Activated CD8-positive, alpha-beta memory T cell treated with anti-CD3 and anti-CD28 coated beads, Interleukin-2, amount 50 U/mL, for 24 hours (primary cell): ENCODE measurements around the gene ZCCHC2.

Experiments used
- DNase-seq: peaks from one replicate; pipeline ENCODE4 v3.0.0-alpha.2; 2020; ENCODE audit errors: extremely low read depth

Gene ZCCHC2

DNA sequence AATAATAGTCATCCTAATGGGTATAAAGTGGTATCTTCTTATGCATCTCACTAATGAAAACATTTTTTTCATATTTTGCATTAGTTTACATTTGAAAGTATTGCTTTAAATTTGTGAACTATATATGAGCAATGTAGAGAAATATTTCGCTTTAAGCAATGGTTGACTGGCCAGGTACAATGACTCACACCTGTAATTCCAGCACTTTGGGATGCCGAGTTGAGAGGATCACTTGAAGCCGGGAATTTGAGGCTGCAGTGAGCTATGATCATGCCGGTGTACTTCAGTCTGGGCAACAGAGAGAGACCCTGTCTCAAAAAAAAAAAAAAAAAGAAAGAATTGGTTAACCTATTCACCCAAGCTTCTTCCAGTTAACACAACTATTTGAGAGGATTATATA is 15.1 kb downstream of the ZCCHC2 start:
- no peak for DNase-seq

DNA sequence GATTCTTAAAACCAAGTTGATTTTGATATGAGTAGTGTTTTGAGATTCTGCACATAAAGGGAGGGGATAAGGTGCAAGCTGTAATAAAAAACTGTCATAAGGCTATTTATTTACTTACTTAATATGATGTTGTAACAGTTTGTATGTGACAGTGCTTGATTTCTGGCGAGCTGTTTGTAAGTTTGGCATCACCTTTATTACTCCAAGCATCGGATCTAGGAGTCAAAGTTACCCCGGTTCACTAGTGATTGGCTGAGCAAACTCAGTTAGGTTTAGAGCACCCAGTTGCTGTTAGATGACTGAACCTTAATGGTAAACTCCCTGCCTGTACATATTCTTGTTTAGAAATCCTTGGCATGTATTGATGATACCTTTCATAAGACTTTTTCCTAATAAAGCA is 16.1 kb downstream of the ZCCHC2 start:
- DNase-seq: no peak

DNA sequence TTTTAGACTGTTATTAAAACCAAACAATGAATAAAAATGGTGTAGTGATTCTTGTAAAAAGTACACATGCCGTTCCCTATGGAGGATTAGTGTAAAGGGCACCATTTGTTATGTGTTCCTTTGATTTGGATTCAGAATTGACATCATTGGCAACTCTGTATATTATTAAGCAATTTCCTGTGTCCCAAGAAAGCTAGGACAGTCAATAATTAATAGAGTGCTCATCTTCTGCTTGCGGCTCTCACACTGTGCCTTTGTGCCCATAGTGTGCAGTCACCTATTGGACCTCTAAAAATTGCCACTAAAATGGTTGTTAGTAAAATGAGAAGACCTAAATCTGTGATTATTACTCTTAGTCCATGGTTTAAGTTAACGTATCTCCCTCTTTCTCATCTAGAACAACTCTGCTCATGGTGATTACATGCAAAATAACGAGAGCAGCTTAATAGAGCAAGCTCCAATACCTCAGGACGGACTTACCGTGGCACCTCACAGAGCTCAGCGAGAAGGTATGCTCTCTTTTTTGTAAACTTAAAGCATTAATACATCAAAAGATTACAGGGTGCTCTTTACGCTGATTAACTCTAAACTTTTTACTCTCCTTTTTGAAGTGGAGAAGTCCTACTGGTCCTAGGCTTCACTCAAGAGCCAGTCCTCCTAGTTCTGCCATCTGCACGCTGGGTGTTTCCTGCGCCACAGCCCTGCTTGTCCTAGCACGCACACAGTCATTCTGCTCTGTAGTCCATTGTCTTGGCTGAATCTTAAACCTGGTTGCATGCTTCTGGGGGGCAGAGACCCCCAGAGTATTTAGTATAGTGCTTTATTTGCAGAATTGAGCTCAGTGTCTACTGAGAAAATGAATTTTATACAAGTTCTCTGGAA is 16.7 kb downstream of the ZCCHC2 start:
- DNase-seq: no peak

DNA sequence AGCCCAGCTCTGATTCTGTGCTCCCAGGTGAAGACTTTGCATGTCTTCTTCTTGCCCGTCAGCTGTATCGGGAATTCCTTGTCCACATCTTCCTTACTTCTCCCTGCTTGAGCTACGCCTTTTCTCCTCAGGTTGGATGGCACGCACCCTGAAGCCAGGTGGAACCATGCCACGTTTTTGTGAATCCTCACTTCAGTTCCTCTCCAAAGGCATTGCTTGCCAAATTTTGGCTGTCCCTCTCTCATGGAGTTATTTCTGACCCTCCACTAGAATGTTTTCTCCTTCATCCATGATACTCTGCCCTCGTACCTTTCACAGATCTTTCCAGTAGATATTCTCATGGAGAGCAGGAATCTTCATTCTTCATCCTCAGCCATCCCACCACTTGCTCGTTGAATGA is 20.2 kb downstream of the ZCCHC2 start:
- no peak for DNase-seq

DNA sequence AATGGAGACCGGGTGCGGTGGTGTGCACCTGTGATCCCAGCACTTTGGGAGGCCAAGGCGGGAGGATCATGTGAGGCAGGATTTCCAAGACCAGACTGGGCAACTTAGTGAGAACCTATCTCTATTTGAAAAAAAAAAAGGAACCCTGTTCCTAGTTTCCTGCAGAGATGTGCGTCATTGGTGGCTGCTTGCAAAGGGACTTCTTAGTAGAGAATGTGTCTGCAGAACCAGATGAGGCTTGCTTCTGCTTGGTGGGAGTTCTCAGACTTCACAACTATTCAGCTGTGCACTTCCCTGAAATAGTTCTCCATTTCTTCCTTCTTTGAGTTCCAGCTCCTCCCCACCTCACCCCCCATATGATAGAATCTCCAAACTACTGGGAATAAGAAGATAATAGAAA is 22.3 kb downstream of the ZCCHC2 start:
- no peak for DNase-seq

DNA sequence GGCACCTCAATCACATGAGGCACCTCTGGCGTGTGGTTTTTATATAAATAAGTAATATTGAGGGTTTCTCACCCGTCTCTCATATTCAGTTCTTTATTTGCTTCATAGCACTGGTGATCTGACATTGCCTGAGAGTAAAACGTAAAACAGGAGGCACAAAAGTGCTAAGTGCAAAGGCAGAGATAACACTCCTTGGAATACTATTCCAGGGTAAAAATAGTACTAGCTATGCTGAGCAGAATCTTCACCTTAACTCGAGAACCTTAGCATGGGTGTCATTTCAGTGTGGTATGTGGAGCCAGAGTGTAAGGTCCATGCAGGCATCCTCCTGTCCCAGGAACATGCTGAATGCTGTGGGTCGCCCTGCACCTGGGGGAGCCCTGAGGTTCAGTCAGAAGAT is 26.9 kb downstream of the ZCCHC2 start:
- DNase-seq: no peak

DNA sequence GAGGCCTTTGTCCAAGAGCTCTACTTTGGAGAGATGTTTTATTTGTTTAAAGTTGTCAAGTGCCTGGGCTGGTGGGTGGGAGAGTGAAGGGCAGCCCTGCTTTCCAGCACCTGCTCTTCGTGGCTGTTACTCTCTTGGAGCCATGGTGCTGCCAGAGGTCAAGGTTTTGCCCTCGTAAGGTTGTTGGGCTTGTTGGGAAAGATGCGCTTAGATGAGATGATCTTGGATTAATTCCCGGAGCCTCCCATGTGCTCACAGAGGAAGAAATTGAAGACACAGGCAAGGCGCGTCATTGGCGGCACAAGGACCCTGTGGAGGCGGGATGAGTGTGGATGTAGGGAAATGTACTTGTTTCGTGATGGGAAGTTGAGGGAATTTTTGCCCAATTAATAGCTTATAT is 27.9 kb downstream of the ZCCHC2 start:
- no peak for DNase-seq

DNA sequence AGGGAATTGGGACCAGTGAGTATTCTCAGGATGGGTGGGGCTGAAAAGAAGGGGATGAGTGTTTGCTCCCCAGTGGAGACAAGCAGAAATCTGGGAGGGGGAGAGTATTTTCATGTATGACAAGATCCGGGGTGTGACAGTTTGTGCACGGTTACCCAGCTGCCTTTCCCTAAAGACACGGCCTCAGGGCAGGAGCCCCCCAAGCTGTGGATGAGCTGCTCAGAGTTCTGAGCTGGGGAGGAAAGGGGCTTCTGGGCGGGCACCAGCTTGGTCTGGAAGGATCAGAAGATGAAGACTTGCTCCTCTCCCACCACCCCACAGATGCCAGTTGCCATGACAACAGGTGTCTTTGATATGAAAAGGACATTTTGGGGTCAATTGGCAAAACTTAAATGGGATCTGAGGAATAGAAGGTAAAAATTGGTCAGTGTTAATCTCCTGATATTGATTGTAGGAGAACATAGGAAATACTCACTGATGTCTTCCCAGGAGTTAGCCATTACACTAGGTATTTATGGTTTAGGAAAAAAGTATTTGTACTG is 29.2 kb downstream of the ZCCHC2 start:
- DNase-seq: no peak

DNA sequence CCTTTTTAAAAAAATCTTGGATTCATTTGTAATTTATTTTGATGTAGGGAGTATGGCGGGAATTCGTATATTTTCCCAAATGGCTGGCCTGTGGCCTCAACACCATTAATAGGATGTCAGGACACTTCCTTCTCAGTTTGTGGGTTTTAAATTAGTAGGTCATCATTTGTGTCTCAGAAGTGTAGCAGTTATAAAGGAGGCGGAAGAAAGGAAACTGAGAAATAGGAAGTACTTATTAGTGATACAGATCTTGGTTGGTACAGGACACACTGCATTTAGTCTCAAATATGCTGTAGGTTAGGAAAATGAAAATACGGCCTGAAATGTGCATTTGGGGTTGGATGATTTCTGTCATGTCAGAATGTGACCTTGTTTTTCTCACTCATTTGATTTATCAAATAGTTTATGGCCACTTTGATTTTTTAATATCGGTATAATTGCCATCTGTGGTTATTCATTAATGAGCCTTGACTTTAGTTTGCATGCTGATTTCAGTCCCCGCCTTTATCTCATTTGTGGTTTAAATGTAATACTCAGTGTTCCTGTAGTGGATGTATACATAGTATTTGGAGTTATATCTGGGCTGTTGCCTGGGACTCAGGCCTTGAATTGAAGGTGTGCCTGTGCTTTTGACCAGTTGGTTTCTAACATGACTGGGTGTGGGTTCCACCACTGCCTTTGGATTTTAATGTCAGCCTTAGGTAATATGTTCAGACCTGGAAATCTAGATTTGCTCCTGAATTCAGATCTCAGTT is 31.4 kb downstream of the ZCCHC2 start:
- DNase-seq: no peak

DNA sequence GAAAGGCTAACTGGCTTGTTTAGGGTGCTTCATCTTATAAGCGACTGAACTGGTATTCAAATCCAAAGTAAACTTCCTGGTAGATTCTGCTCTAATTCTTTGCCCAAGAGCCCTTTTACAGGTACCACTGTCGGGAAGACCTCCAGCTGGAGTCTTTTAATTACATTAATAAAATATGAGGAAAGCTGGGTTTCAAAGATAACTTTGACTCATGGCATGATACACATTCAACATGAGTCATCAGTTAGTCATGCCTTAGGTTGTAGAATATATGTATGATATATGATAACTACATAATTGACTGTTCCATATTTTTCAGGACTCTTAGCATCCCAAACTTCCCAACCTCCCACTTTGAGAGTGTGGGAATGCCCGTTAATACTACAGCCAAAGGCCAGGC is 32.3 kb downstream of the ZCCHC2 start:
- DNase-seq: no peak

DNA sequence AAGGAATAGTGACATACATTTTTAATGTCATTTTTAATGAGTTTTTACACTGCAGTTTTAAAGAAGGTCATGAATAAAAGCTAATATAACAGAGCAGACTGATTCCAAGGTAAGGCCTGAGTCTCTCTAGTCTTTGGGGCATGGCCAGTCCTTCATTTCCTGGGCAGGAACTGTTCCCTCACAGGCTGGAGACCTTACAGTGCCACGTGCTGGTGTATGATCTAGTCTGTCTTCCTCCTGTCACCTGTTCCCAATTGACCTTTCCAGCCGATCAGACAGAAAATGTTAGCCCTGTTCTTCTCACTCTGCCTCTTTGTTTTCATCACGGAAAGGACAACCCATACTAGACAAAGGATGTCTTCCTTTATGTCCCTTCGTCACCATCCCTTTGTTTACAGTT is 33.6 kb downstream of the ZCCHC2 start:
- DNase-seq: no peak

DNA sequence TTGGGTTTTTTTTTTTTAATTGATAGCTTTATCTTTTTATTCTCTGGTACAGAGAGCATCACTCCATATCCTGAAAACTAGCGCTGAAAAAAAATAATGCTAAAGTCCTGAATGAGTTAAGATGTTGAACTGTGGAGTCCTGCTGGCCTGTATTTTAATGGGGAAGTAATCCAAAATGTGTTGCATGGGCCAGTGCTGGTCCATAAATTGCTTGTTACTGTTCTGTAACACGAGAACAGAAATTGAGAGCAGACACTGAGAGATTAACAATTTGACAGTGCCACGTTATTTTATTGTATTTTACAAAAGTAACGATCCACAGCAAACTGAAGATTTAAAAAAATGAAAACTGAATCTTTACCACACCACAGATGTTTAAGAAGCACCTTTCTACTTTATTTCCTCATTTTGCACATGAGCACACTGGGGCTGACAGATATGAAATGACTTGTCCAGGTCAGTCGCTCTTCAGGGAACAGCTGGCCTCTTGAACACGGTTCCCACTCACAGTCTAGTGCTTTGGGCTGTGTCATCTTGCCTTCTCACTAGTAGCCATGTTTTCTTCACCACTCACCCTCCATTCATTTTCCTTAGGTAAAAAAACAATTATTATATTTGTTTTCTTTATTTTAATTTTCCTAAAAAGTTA is 35.3 kb downstream of the ZCCHC2 start:
- DNase-seq: no peak

DNA sequence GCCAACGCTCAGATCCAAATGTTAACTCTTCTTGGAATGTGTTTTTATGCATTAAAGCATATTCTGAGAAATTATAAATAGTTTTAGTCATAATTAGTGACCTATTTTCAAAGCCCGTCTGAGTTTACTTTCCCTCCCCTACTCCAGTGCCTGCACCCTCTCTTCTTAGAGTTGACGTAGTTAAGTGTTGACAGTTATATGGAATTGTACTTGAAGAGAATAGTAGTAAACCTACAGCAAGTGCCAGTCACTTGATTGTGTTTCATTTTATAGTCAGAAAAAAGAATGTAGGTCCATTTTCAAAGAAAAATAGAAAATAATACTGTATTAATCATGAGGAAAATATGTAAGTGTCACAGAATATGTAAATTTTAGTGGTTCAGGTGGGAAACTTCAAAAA is 41.2 kb downstream of the ZCCHC2 start:
- no peak for DNase-seq

DNA sequence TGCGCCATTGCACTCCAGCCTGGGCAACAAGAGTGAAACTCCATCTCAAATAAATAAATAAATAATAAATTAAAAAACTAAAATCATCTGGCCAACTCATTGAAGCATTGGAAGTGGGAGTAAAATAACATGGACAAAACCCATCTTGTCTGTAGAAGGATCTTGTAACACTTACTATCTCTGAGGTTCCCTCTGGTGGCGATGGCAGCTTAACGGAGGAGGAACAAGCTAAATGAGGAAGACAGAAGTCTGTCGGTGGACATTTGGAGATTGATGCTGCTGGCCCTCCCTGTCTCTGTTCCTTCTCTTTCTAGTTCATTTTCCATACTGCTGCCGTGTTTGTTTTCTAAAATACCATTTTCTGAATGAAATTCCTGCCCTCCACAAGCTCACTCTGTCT is 43.4 kb downstream of the ZCCHC2 start:
- DNase-seq: no peak

DNA sequence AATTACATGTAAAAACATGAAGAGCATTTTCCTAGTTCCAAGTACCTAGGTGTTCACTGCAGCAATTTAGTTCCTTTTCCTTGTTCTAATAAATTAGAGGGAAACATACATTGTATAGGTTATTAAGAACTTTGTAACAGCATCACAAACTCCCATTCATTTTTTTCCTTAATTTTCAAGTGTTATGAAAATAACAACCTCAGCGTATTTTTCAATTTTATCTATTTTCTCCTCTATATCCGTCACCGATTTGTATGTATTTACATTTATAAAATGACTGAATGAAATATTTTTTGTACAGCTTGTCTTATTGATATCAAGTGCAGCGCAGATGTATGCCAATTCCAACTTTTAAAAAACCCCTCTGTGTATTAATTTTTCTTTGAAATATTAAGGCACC is 44.0 kb downstream of the ZCCHC2 start:
- no peak for DNase-seq

DNA sequence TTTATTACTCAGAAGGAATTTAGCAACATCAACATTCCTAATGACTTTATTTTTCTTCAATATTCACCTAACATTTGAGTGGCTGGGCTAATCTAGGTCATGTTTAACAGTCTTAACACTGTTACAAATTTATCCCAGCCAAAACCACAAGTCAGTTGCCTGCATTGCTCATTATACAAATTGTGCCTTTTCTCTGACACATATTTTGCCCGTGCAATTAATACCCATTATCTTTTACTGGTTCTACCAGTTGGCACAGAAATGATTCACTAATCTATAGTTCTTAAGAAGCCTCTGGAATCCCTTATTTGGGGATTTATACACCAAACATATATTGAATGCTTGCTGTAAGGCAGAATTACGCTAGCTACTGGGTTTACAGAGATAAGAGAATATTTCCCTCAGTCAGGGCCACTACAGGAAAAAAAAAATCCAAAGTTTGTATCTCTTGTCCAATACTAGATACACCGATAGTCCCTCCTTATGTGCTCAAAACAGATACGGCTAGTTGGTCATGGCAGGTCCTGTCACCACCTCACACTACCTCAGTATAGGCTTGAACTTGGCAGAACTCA is 46.3 kb downstream of the ZCCHC2 start:
- no peak for DNase-seq

DNA sequence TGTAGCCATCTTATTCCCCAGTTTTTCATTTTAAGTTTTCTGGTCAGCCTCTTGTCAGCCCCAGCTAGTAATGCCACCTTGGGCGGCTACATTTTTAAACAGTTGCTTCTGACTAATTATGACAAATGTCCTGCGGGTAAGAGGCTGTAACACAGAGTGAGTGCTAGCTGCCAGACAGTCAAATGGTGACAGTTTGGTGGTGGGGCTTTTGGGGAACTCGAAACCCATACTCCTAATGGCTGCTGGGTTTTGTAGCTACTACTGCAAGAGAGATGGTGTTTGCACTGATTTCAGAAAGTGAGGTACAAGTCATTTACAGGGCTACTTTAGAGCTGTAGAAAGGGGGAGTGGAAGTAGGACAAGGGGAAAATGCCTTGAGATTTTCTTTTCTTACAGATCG is 48.2 kb downstream of the ZCCHC2 start:
- no peak for DNase-seq

DNA sequence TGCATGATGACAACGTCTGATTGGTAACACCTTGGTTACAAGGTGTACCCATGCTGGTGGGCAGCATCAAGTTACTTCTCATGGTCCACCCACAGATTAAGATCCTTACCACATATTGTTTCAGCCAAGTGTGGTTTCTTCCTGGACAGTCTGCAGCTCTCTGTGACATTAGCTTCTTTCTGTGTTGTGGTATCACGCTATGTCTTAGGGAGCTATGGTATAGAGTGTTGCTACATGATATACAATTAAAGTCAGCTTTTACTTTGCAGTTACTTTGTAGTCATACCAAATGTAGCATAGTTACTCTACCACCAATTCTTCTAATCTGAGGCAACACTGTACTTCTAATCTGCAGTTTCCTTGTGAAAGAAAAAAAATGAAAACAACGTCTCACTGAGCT is 48.8 kb downstream of the ZCCHC2 start:
- DNase-seq: no peak

DNA sequence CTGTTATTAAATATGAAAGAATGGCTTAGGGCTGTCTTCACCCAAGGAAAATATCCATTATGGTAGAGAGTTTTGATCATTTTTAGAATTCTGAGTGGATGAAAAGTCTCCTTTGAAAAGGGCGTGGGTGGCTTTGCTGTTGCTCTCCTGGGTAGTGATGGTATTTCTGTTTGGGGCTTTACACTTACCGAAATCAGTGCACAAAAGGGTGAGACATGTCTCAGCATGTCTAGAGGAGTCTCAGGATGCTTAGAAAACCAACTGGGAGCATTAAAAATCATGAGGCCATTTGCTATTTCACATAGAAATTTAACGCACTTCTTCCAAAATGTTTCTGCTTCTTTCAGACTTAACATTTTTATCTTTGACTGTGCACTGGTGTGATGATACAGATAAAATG is 49.6 kb downstream of the ZCCHC2 start:
- DNase-seq: no peak

DNA sequence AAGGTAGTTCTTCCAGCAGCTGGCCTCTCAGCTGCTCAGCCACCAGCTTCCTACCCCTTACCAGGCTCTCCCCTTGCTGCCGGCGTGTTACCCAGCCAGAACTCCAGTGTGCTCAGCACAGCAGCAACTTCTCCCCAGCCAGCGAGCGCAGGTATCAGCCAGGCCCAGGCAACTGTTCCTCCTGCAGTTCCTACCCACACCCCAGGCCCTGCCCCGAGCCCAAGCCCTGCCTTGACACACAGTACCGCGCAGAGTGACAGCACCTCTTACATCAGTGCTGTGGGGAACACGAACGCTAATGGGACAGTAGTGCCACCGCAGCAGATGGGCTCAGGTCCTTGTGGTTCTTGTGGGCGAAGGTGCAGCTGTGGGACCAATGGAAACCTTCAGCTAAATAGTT is 52.0 kb downstream of the ZCCHC2 start:
- no peak for DNase-seq

DNA sequence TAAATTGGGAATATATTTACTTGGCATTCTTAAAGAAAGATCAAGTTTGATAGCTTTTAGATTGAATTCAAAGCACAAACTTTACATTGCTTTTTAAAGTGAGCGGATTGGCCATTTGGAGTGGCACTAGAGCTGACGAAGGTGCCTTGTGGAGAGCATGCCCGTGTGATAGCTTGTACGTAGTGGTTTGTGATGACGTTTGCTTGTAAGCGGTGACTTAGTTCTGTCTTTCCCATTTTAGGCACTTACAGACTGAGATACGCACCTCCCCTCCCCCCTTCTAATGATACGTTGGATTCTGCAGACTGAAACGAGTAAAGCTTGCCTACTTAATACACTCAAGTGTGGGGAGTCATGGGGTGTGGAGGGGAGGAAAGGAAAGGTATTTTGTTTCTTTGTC is 53.4 kb downstream of the ZCCHC2 start:
- DNase-seq: no peak

DNA sequence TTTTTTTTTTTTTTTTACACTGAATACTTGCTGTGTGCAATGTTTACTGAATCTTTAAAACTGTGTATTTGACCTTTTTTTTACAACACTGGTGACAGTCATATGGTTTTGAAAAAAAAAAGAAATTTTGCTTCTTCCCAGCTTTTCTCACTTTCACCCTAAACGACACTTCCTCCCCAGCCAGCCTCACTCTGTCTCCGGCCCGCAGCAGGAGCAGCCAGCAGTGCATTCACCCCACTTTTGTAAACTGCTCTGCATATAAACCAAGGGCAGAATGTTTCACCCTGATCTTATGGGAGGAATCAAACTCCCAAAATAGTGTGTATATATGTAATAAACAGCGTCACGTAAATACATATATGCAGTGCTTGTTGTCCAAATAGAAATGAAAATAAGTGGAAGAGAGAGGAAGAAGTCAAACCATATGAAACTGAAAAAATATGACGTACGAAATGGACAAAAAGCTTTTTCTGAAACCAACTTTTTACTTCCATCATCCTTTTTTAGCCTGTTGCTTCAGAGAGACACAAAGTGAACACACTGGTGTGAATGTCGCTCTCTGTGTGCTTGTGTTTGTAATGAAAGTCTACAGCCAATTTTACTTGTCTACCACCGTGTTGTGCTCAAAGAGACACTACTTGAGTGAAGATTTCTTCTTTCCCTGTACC is 54.2 kb downstream of the ZCCHC2 start:
- no peak for DNase-seq
